Right atrium auricular region (tissue), 2 donors: Measurements from ENCODE around the gene B4GALT2. TPM values are rescaled to one million over a fixed set of nuclear protein-coding genes. Genes with fewer than 3 reads are reported as not detected.
A peak's percentile ranks its signal among the peaks of the same experiment; 100 is the strongest.

Experiments used
- DNase-seq: peaks from one replicate; pipeline ENCODE4 v3.0.0-alpha.2; 2019; ENCODE audit warnings: low spot score
- H3K27ac ChIP-seq, 2 donors: fragments of 200-600 bp; sonication (generic); 1 replicate in 1 of 2; 2 replicates in 1 of 2; pipeline ENCODE4 v1.5.1; 2016 to 2019
- H3K27me3 ChIP-seq, 2 donors: fragments of 200-600 bp; sonication (generic); one replicate each; pipeline versions ENCODE4 v1.5.1 to v1.6.0; 2017 to 2019
- H3K36me3 ChIP-seq: fragments of 200-600 bp; sonication (generic); one replicate; pipeline ENCODE4 v1.5.1; 2016
- H3K4me1 ChIP-seq, 2 donors: fragments of 200-600 bp; sonication (generic); one replicate each; pipeline versions ENCODE4 v1.5.1 to v1.6.0; 2017 to 2019
- H3K4me3 ChIP-seq, 2 donors: fragments of 200-600 bp; sonication (generic); 1 replicate in 1 of 2; 2 replicates in 1 of 2; pipeline ENCODE4 v1.5.1; 2017 to 2019; ENCODE audit warnings: mild to moderate bottlenecking in 1 of 2, moderate library complexity in 1 of 2
- H3K9me3 ChIP-seq, 2 donors: fragments of 200-600 bp; sonication (generic); one replicate each; pipeline ENCODE4 v1.5.1; 2019
- CTCF ChIP-seq, 2 donors: fragments of 200-600 bp; sonication (generic); IDR thresholded peaks; one replicate each; pipeline ENCODE4 v1.5.1; 2019; ENCODE audit warnings: antibody characterized with exemption in 2 of 2
- total RNA-seq, 2 donors: library from RNA; depleted of rRNA; stranded (reverse); fragments of >200 nt; gene quantifications; one replicate each; pipeline ENCODE4 v1.1.0, GENCODE V29; 2016

The B4GALT2 gene
- total RNA-seq, 2 donors from 2014 or later = 33.0 to 48.5 TPM

- Histone ChIP-seq H3K4me3 (no peak overlapping the region), H3K4me1 (peaks cover 0 to 25% of the 10 kb centered on the region in 2 donors), H3K9me3 (no peaks in the 10 kb centered on the region), H3K36me3 (no peaks in the 10 kb centered on the region), H3K27ac (peak overlapping the region; percentile 61 to 79), H3K27me3 (no peaks in the 10 kb centered on the region)
- DNase-seq = no peak
- TF ChIP-seq CTCF (IDR thresholded peaks at IDR 0.05) = no peak
These were observed 56.9 kb downstream of the B4GALT2 start for GRCh38 chr1:44035726-44036408.

DNA sequence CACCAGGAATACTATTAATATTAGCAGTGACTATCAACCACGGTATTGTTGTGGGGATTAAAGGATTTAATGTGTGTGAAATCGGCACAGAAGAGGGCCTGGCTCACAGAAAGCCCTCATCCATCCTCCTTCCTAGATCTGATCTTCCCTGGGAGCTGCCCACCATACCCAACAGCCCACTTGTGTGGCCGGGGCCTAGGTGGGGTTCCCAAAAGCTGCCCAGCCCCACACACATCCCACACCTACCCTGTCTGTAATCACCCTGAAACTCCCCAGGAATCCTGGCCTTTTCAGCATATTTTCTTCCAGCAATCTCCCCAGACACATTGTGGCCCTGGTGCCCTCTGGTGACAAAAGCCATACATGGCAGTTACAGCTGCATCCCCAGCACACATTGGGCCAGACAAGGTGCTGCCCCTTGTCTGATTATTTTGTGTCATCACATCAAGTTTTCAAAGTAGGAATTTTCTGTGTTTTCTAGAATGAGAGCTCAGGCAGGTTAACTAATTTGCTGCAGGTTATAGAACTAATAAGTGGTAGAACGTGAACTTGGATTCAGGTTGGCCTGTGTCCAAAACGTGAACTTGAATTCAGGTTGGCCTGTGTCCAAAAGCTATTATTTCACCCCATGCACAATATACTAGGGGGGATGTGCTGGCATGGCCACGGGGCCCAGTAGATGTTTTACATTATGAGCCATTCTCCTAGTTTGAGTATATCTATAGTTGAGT is 57.6 kb downstream of the B4GALT2 start:
- peak; percentile 70 for DNase-seq
- H3K4me1 ChIP-seq = peaks cover 0 to 20% of the 10 kb centered on the region in 2 donors
- H3K27me3 ChIP-seq = no peaks in the 10 kb centered on the region
- peak; percentile 56 to 81 for TF ChIP-seq CTCF (IDR thresholded peaks at IDR 0.05)
- no peak overlapping the region for H3K4me3 ChIP-seq
- no peaks in the 10 kb centered on the region for H3K36me3 ChIP-seq
- peak overlapping the region; percentile 61 to 79 for H3K27ac ChIP-seq
- no peaks in the 10 kb centered on the region for H3K9me3 ChIP-seq

GRCh38 chr1:44037154-44037553 is 58.1 kb downstream of the B4GALT2 start:
- H3K27ac ChIP-seq = no peak overlapping the region
- TF ChIP-seq CTCF (IDR thresholded peaks at IDR 0.05) = no peak
- H3K27me3 ChIP-seq = no peaks in the 10 kb centered on the region
- no peaks in the 10 kb centered on the region for H3K36me3 ChIP-seq
- no peak overlapping the region for H3K4me3 ChIP-seq
- peaks cover 0 to 16% of the 10 kb centered on the region in 2 donors for H3K4me1 ChIP-seq
- DNase-seq = no peak
- H3K9me3 ChIP-seq = no peaks in the 10 kb centered on the region

DNA sequence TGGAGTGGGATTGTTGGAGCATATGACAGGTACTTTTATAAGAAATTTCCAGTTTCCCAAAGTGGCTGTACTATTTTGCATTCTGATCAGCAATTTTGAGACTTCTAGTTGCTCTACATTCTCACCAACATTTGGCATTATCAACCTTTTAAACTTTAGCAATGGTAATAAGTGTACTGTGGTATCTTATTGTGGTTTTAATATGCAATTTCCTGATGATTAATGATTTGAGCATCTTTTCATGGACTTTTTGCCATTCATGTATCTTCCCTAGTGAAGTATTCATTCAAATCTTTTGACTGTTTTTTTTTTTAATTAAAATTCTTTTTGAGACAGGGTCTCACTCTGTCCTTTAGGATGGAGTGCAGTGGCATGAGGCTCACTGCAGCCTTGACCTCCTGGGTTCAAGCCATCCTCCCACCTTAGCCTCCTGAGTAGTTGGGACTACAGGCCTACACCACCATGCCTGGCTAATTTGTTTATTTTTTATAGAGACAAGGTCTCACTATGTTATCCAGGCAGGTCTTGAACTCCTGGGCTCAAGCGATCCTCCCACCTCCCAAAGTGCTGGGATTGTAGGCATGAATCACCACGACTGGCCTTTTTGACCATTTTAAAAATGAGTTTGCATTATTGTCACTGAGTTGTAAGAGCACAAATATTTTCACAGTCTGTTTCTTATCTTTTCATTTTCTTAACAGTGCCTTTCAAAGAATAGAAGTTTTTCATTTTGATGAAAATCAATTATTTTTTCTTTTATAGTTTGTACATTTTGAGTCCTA is 60.1 kb downstream of the B4GALT2 start:
- Histone ChIP-seq H3K36me3 (no peaks in the 10 kb centered on the region), H3K4me1 (peaks cover 0 to 16% of the 10 kb centered on the region in 2 donors), H3K9me3 (no peaks in the 10 kb centered on the region), H3K27ac (no peak overlapping the region), H3K27me3 (no peaks in the 10 kb centered on the region), H3K4me3 (no peak overlapping the region)
- DNase-seq = no peak
- no peak for TF ChIP-seq CTCF (IDR thresholded peaks at IDR 0.05)

GRCh38 chr1:44040418-44040817 is 61.4 kb downstream of the B4GALT2 start:
- Histone ChIP-seq H3K4me3 (no peak overlapping the region), H3K4me1 (peaks cover 0 to 12% of the 10 kb centered on the region in 2 donors), H3K27me3 (no peaks in the 10 kb centered on the region), H3K9me3 (no peaks in the 10 kb centered on the region), H3K27ac (no peak overlapping the region), H3K36me3 (no peaks in the 10 kb centered on the region)
- DNase-seq = no peak
- TF ChIP-seq CTCF (IDR thresholded peaks at IDR 0.05) = no peak

Other genes with a start within 250 kb of the B4GALT2 start
- gene ARTN, start 45.4 kb upstream of the B4GALT2 start, total RNA-seq = under 1 TPM in 1 of 2 donors, not detected in 1; 0.75 TPM
- gene IPO13, start 32.3 kb upstream of the B4GALT2 start, total RNA-seq = 10 to 100 TPM; 25.9 to 28.1 TPM
- 10 to 100 TPM; 20.5 to 23.0 TPM for gene DPH2, start 9.2 kb upstream of the B4GALT2 start, total RNA-seq
- 100 to 1,000 TPM; 108 to 154 TPM for gene ATP6V0B, start 4.2 kb upstream of the B4GALT2 start, total RNA-seq
- gene CCDC24, start 12.4 kb downstream of the B4GALT2 start, total RNA-seq = 1 to 10 TPM; 1.6 to 2.0 TPM
- 1 to 10 TPM; 1.0 to 1.6 TPM for gene SLC6A9, start 52.3 kb downstream of the B4GALT2 start, total RNA-seq
- gene KLF17, start 139.6 kb downstream of the B4GALT2 start, total RNA-seq = not detected
- gene KLF18, start 162.4 kb downstream of the B4GALT2 start, total RNA-seq = not detected
- 10 to 100 TPM; 23.0 to 32.1 TPM for gene DMAP1, start 234.3 kb downstream of the B4GALT2 start, total RNA-seq